ENCODE measurements around the gene PDIA6. TPM values are rescaled to one million over a fixed set of nuclear protein-coding genes. Genes with fewer than 3 reads are reported as not detected.

PDIA6 gene
- total RNA-seq, 1 experiment from 2014 or later, result 271 TPM

GRCh38 chr2:10845640-10846039, 33.1 kb upstream of the PDIA6 start:
- in situ Hi-C loops (cut with HindIII; ENCODE audit: low pct_unique_long_range_greater_than_20kb, low sequenced_read_pairs) (no loop called here), intact Hi-C loops (cut with micrococcal nuclease; ENCODE audit: unreplicated experiment) (no loop called here)
- Histone ChIP-seq H3K4me1 (ENCODE audit: control insufficient read depth, insufficient read depth, low read length) (no peaks in the 10 kb centered on the region), H3K27me3 (ENCODE audit: control insufficient read depth, insufficient read depth, low read length) (no peaks in the 10 kb centered on the region; the same call in 1 of the 2 replicates), H3K4me3 (ENCODE audit: low read depth in 2 of 2, low read length in 2 of 2) (no peak overlapping the region), H3K9me3 (ENCODE audit: control insufficient read depth, insufficient read depth, low read depth, low read length) (peaks cover 4% of the 10 kb centered on the region; the same call in 1 of the 2 replicates), H3K27ac (ENCODE audit: low read length) (no peak overlapping the region), H3K36me3 (ENCODE audit: control insufficient read depth, insufficient read depth, low read length) (no peaks in the 10 kb centered on the region)
- BruUV-seq (replicated peaks), result no TSS peak
- ChIA-PET POLR2A (no interaction called here), CTCF (no interaction called here)
- TF ChIP-seq TCF7L2 (IDR thresholded peaks at IDR 0.05; ENCODE audit: low read depth, low read length) (no peak), REST (IDR thresholded peaks at IDR 0.05; ENCODE audit: insufficient read depth in 1 of 2, low read depth in 2 of 2, low read length in 1 of 2) (no peak), CTCF (IDR thresholded peaks at IDR 0.05) (no peak), SIN3A (IDR thresholded peaks at IDR 0.05; ENCODE audit: borderline replicate concordance, insufficient read depth, low read depth, low read length) (no peak), POLR2AphosphoS5 (IDR thresholded peaks at IDR 0.05; ENCODE audit: low read depth, low read length) (no peak)
- ATAC-seq (0 out of 2 replicates have a peak, but pooled peaks have one; percentile 17), DNase-seq (ENCODE audit: low read depth, low spot score) (no peak)

- ChIA-PET CTCF (interaction anchor here (0.5 to 0.7 kb wide), 4 partner anchors 9 to 373 kb away, joined by 3 to 4 read pairs (median 4); no protein-coding TSS in a partner anchor), POLR2A (no interaction called here)
- intact Hi-C loops (cut with micrococcal nuclease; ENCODE audit: unreplicated experiment), result no loop called here
- Histone ChIP-seq H3K9me3 (ENCODE audit: control insufficient read depth, insufficient read depth, low read depth, low read length) (peaks cover 4% of the 10 kb centered on the region; the same call in 1 of the 2 replicates), H3K4me1 (ENCODE audit: control insufficient read depth, insufficient read depth, low read length) (no peaks in the 10 kb centered on the region), H3K27me3 (ENCODE audit: control insufficient read depth, insufficient read depth, low read length) (no peaks in the 10 kb centered on the region; the same call in 1 of the 2 replicates), H3K4me3 (ENCODE audit: low read depth in 2 of 2, low read length in 2 of 2) (peak overlapping the region in 1 of 2 experiments; percentile 23; a peak in 1 of 4 replicates), H3K27ac (ENCODE audit: low read length) (no peak overlapping the region), H3K36me3 (ENCODE audit: control insufficient read depth, insufficient read depth, low read length) (no peaks in the 10 kb centered on the region)
- ATAC-seq, result peak; percentile 79
- TF ChIP-seq TCF7L2 (IDR thresholded peaks at IDR 0.05; ENCODE audit: low read depth, low read length) (no peak), REST (IDR thresholded peaks at IDR 0.05; ENCODE audit: insufficient read depth in 1 of 2, low read depth in 2 of 2, low read length in 1 of 2) (no peak), POLR2AphosphoS5 (IDR thresholded peaks at IDR 0.05; ENCODE audit: low read depth, low read length) (no peak)
- BruUV-seq (replicated peaks), result no TSS peak
- no peak for DNase-seq (ENCODE audit: low read depth, low spot score)
- in situ Hi-C loops (cut with HindIII; ENCODE audit: low pct_unique_long_range_greater_than_20kb, low sequenced_read_pairs), result no loop called here
Measured at GRCh38 chr2:10844097-10844496, 31.5 kb upstream of the PDIA6 start.
